Neuronal stem cell (in vitro differentiated cells): Measurements from ENCODE around the gene SLC66A3.

Experiments
- DNase-seq: peaks from one replicate; pipeline ENCODE4 v3.0.0-alpha.2; 2013; ENCODE audit warnings: low spot score
- H2AFZ ChIP-seq: one replicate; pipeline ENCODE4 v1.6.1; 2013; ENCODE audit warnings: mild to moderate bottlenecking, low read length, inconsistent platforms
- H2AK5ac ChIP-seq: 2 replicates; pipeline ENCODE4 v1.6.1; 2013; ENCODE audit warnings: low read depth, mild to moderate bottlenecking, inconsistent platforms, low read length, moderate library complexity, mixed read lengths
- H2BK120ac ChIP-seq: 2 replicates; pipeline ENCODE4 v1.6.1; 2013; ENCODE audit warnings: low read depth, mild to moderate bottlenecking, inconsistent platforms, low read length, moderate library complexity, mixed read lengths
- H2BK12ac ChIP-seq: one replicate; pipeline ENCODE4 v1.6.1; 2013; ENCODE audit warnings: low read length, inconsistent platforms
- H2BK15ac ChIP-seq: 2 replicates; pipeline ENCODE4 v1.6.1; 2013; ENCODE audit warnings: mild to moderate bottlenecking, low read length, inconsistent platforms, mixed read lengths
- H2BK5ac ChIP-seq: one replicate; pipeline ENCODE4 v1.6.1; 2013; ENCODE audit warnings: inconsistent platforms, mild to moderate bottlenecking, low read length, moderate library complexity
- H3K14ac ChIP-seq: one replicate; pipeline ENCODE4 v1.6.1; 2013; ENCODE audit warnings: low read length, inconsistent platforms
- H3K18ac ChIP-seq: 2 replicates; pipeline ENCODE4 v1.6.1; 2013; ENCODE audit warnings: low read length, inconsistent platforms
- H3K23ac ChIP-seq: 2 replicates; pipeline ENCODE4 v1.6.1; 2013; ENCODE audit warnings: low read depth, mild to moderate bottlenecking, mixed read lengths, low read length, inconsistent platforms; ENCODE audit not compliant: poor library complexity
- H3K27ac ChIP-seq: replicated peaks from 3 replicates; pipeline ENCODE4 v1.5.1; 2013; ENCODE audit warnings: low read length, inconsistent platforms
- H3K27me3 ChIP-seq, 3 experiments: 2 replicates each; pipeline ENCODE4 v1.6.1; 2013; ENCODE audit warnings: low read length in 3 of 3, mild to moderate bottlenecking in 2 of 3, inconsistent platforms in 1 of 3, low read depth in 1 of 3, mixed read lengths in 1 of 3, moderate library complexity in 1 of 3; ENCODE audit not compliant: control insufficient read depth in 3 of 3, insufficient read depth in 3 of 3
- H3K36me3 ChIP-seq, 2 donors: replicated peaks in 1 of 2; 2 replicates each; pipeline ENCODE4 v1.6.1; 2013; ENCODE audit warnings: low read length in 2 of 2; ENCODE audit not compliant: control insufficient read depth in 2 of 2, insufficient read depth in 2 of 2
- H3K4ac ChIP-seq: 2 replicates; pipeline ENCODE4 v1.6.1; 2013; ENCODE audit warnings: inconsistent platforms, mild to moderate bottlenecking, low read length, moderate library complexity
- H3K4me1 ChIP-seq, 2 donors: 1 replicate in 1 of 2; 2 replicates in 1 of 2; pipeline ENCODE4 v1.6.1; 2013; ENCODE audit warnings: low read length in 2 of 2, low read depth in 1 of 2; ENCODE audit not compliant: control insufficient read depth in 2 of 2, insufficient read depth in 1 of 2
- H3K4me2 ChIP-seq: one replicate; pipeline ENCODE4 v1.6.1; 2013; ENCODE audit warnings: mild to moderate bottlenecking, low read length, inconsistent platforms; ENCODE audit not compliant: insufficient read depth, poor library complexity, severe bottlenecking
- H3K4me3 ChIP-seq, 2 donors: 2 replicates each; pipeline ENCODE4 v1.5.1; 2013; ENCODE audit warnings: low read length in 2 of 2, mild to moderate bottlenecking in 2 of 2, inconsistent platforms in 1 of 2, moderate library complexity in 1 of 2
- H3K79me1 ChIP-seq: one replicate; pipeline ENCODE4 v1.6.1; 2013; ENCODE audit warnings: low read depth, mild to moderate bottlenecking, inconsistent platforms, low read length, moderate library complexity
- H3K9ac ChIP-seq: one replicate; pipeline ENCODE4 v1.6.1; 2013; ENCODE audit warnings: mild to moderate bottlenecking, low read depth, low read length, inconsistent platforms; ENCODE audit not compliant: poor library complexity
- H3K9me3 ChIP-seq, 2 donors: replicated peaks in 1 of 2; 2 replicates each; pipeline versions ENCODE3 to v1.6.1; 2013; ENCODE audit warnings: low read length in 2 of 2, mild to moderate bottlenecking in 2 of 2, inconsistent platforms in 1 of 2, low read depth in 1 of 2, mixed read lengths in 1 of 2, moderate library complexity in 1 of 2; ENCODE audit not compliant: control insufficient read depth in 2 of 2, insufficient read depth in 1 of 2
- H4K8ac ChIP-seq: one replicate; pipeline ENCODE4 v1.6.1; 2013; ENCODE audit warnings: low read depth, mild to moderate bottlenecking, inconsistent platforms, low read length, moderate library complexity
- H4K91ac ChIP-seq: one replicate; pipeline ENCODE4 v1.6.1; 2013; ENCODE audit warnings: low read length, low read depth, mild to moderate bottlenecking, inconsistent platforms; ENCODE audit not compliant: poor library complexity
- WGBS, 2 donors: extraction: QIAGEN DNeasy Blood & Tissue Kit; methylation state at CpG; one replicate each; pipeline ENCODE4 v1.1.7; 2013; ENCODE audit warnings: missing lambda C conversion rate in 2 of 2, mixed read lengths in 1 of 2; ENCODE audit not compliant: insufficient read length in 2 of 2, insufficient replicate concordance in 1 of 2; ENCODE audit errors: extremely low coverage in 2 of 2; 5-methylcytosine and 5-hydroxymethylcytosine counted together

The SLC66A3 gene

DNA sequence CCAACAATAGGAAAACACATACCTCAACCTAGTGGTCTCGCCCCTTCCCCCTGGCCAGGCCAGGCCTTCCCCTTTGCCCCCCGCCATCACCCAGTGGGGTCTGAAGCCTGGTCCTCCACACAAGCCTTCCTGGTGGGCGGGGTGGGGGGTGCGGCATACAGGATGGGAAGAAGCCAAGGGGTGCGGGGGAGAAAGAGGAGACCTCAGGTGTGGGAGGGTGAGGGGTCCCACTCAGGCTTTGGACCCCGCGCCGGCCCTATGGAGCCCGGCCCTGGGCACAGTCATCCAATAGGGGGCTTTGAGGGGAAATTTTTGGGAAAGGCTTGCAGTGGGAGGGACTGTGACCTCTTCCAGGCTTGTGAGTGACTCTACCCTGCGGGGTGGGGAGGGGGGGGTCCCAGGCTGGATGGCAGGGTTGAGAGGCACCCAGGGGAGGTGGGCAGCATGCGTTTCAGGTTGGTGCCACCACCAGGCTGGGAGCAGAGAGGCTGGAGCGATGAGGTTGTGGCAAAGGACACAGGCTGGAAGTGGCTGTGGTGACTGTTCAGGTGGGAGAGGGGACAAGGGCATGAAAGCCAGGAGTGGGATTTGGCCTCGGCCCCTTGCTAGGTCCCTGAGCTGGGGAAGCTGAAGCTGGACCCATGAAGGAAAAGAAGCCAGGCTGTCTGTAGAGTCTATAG lies 1.3 kb downstream of the SLC66A3 start:
- no peak overlapping the region for H2BK15ac ChIP-seq
- no peak overlapping the region for H3K14ac ChIP-seq
- no peak overlapping the region for H2AK5ac ChIP-seq
- H3K27ac ChIP-seq, result no peak overlapping the region
- H2BK5ac ChIP-seq, result no peak overlapping the region
- no peak overlapping the region for H4K91ac ChIP-seq
- DNase-seq, result no peak
- H3K4me2 ChIP-seq, result no peak overlapping the region
- no peak overlapping the region for H4K8ac ChIP-seq
- H3K4ac ChIP-seq, result no peak overlapping the region
- H3K9me3 ChIP-seq, result peaks cover 0 to 3% of the 10 kb centered on the region in 2 donors
- peak overlapping the region in 1 of 2 donors; percentile 69 for H3K4me3 ChIP-seq
- peaks cover 0 to 31% (median 27%) of the 10 kb centered on the region in 3 experiments for H3K27me3 ChIP-seq
- H3K79me1 ChIP-seq, result no peaks in the 10 kb centered on the region
- H3K23ac ChIP-seq, result no peak overlapping the region
- no peak overlapping the region for H2AFZ ChIP-seq
- WGBS, 2 donors, result no CpG with 5 or more reads among the region's 13 CpGs
- H3K36me3 ChIP-seq, result no peaks in the 10 kb centered on the region
- no peak overlapping the region for H2BK120ac ChIP-seq
- peak overlapping the region; percentile 23 for H3K18ac ChIP-seq
- H2BK12ac ChIP-seq, result no peak overlapping the region
- H3K4me1 ChIP-seq, result peaks cover 11 to 12% of the 10 kb centered on the region in 2 donors
- H3K9ac ChIP-seq, result no peak overlapping the region

DNA sequence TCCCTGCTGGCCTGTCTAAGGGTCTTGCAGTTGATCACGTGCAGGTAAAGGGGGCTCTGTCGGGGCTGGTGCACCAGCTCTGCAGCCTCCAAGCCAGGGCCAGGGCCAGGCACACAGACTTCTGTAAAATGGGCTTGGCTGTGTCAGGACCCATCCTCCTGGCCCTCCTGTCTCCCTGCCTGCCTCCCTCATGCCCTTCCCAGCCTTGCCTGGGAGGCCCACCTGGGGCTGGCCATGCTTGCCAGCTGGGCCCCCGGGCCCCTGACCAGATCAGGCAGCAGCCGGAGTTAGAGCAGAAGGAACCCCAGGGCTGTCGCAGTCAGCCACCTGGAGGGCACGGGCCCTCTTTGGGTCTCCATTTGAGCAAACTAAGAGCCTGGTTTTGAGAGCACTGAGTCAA lies 2.0 kb downstream of the SLC66A3 start:
- Histone ChIP-seq H3K9ac (no peak overlapping the region), H4K91ac (no peak overlapping the region), H3K23ac (no peak overlapping the region), H3K27me3 (peaks cover 0 to 27% (median 25%) of the 10 kb centered on the region in 3 experiments), H3K9me3 (peaks cover 0 to 3% of the 10 kb centered on the region in 2 donors), H2BK5ac (no peak overlapping the region), H2BK120ac (no peak overlapping the region), H3K4ac (no peak overlapping the region), H2AFZ (no peak overlapping the region), H4K8ac (no peak overlapping the region), H3K36me3 (no peaks in the 10 kb centered on the region), H3K27ac (no peak overlapping the region), H3K4me1 (peaks cover 11 to 12% of the 10 kb centered on the region in 2 donors), H3K14ac (no peak overlapping the region), H2AK5ac (no peak overlapping the region), H2BK12ac (no peak overlapping the region), H2BK15ac (no peak overlapping the region), H3K79me1 (no peaks in the 10 kb centered on the region), H3K4me2 (no peak overlapping the region), H3K4me3 (no peak overlapping the region), H3K18ac (no peak overlapping the region)
- no peak for DNase-seq
- no CpG with 5 or more reads among the region's 6 CpGs for WGBS, 2 donors

DNA sequence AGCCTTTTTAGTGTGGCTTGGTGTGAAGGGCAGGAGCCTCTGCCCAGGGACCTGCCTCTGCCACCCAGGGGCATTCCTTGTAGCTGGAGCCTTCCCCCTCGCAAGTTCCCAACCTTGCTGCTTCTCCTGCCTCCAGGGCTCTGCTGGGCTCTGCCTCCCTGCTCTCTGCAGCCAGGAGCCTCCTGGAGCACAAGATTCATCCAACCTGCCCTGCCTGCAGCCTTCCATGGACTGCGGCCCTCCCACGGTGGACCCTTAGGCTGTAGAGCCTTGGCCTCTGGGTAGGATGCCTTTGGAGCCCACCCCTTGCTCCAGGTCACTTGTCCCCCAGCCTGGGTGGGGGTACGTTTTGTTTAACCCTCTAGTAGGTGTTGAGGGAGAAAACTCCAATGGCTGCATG lies 2.5 kb downstream of the SLC66A3 start:
- peak overlapping the region; percentile 30 for H2AK5ac ChIP-seq
- no peak overlapping the region for H2BK12ac ChIP-seq
- H3K14ac ChIP-seq, result no peak overlapping the region
- H3K4me1 ChIP-seq, result peaks cover 11 to 12% of the 10 kb centered on the region in 2 donors
- no peak overlapping the region for H3K23ac ChIP-seq
- no peak overlapping the region for H3K9ac ChIP-seq
- no peak overlapping the region for H2BK120ac ChIP-seq
- no peaks in the 10 kb centered on the region for H3K36me3 ChIP-seq
- H2BK5ac ChIP-seq, result no peak overlapping the region
- no peak overlapping the region for H3K27ac ChIP-seq
- H2BK15ac ChIP-seq, result no peak overlapping the region
- no peak for DNase-seq
- H3K27me3 ChIP-seq, result peaks cover 0 to 23% (median 20%) of the 10 kb centered on the region in 3 experiments
- peaks cover 0 to 3% of the 10 kb centered on the region in 2 donors for H3K9me3 ChIP-seq
- H3K18ac ChIP-seq, result no peak overlapping the region
- WGBS, 2 donors, result no CpG with 5 or more reads among the region's 4 CpGs
- no peak overlapping the region for H2AFZ ChIP-seq
- H4K91ac ChIP-seq, result no peak overlapping the region
- no peak overlapping the region for H4K8ac ChIP-seq
- no peak overlapping the region for H3K4me2 ChIP-seq
- H3K4ac ChIP-seq, result no peak overlapping the region
- H3K79me1 ChIP-seq, result no peaks in the 10 kb centered on the region
- H3K4me3 ChIP-seq, result no peak overlapping the region

DNA sequence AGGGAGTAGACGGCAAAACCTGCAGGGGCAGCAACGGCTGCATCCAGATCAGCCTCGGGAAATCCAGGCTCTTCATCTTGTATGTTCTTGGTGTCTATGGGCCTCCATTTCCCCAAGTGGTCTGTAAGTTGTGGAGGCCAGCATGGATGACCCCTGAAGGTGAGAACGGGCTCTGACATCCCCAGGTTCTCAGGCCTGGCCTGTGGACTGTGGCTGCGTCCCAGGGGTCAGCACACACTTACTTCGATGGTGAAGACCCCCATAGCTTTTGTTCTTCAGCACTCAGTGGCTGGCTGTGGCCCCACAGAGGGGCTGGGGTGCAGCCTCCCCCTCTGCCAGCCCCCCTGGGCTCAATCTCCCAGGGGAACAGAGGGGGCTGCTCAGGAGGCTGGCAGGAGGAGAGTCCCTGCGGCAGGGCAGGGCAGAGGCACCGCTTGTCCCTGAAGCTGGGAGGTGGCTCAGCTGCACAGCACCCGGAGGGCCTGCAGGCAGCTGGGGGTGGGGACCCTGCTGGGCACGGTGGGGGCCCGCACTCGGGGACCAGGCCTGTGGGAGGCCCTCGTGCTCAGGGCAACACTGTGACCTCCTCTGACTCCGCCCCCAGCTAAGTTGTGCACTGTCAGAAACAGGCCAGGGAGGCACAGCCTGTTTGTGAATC lies 3.8 kb downstream of the SLC66A3 start:
- WGBS, 2 donors, result no CpG with 5 or more reads among the region's 14 CpGs

More for the DNA sequence above, 3.8 kb downstream of the SLC66A3 start:
- Histone ChIP-seq H3K9me3 (peaks cover 0 to 3% of the 10 kb centered on the region in 2 donors), H3K9ac (peak overlapping the region; percentile 9), H3K4ac (peak overlapping the region; percentile 10), H2AK5ac (peak overlapping the region; percentile 47), H3K27ac (no peak overlapping the region), H2AFZ (peak overlapping the region; percentile 38), H3K4me2 (no peak overlapping the region), H3K18ac (peak overlapping the region; percentile 38), H4K91ac (no peak overlapping the region), H2BK12ac (no peak overlapping the region), H3K79me1 (no peaks in the 10 kb centered on the region), H2BK120ac (no peak overlapping the region), H3K14ac (peak overlapping the region; percentile 50), H4K8ac (no peak overlapping the region), H3K27me3 (peaks cover 0 to 15% (median 12%) of the 10 kb centered on the region in 3 experiments), H2BK15ac (peak overlapping the region; percentile 74), H3K23ac (peak overlapping the region; percentile 43), H3K4me1 (peaks cover 12 to 13% of the 10 kb centered on the region in 2 donors), H3K36me3 (no peaks in the 10 kb centered on the region), H2BK5ac (no peak overlapping the region), H3K4me3 (no peak overlapping the region)
- DNase-seq, result no peak
